ENCODE results near the gene FBXO42. TPM values are rescaled to one million over a fixed set of nuclear protein-coding genes. Genes with fewer than 3 reads are reported as not detected.
"Not testable (repeated sequence)": the region's sequence is repeated elsewhere in the genome, so short reads cannot be mapped to it uniquely, and the experiment has no call there.

The FBXO42 gene
- total RNA-seq, 1 experiment from 2014 or later = 26.5 TPM

DNA sequence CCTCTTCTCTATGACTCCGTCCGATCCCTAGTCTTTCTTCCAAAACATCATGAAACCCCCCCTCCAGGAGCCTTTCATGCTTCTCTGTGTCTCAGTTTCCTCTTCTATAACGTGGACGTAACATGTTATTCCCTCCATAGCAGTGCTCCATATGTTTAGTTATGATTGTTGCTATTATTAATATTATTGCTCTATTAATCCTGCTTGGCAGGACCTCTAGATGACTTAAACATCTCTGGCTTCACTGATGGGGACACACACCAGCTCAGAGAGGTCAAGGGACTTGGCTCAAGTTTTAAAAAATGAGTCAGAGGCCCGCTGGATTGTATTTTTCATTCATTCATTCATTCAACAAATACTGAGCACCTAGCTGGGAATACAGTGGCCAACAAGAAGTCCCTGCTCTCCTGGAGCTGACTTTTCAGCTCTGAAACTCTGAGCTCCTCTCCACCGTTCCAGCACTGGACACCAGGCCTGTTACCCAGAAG, 114.9 kb downstream of the FBXO42 start:
- H3K36me3 ChIP-seq = no peaks in the 10 kb centered on the region
- H3K27me3 ChIP-seq = no peaks in the 10 kb centered on the region
- H3K4me1 ChIP-seq = peaks cover 27% of the 10 kb centered on the region
- H3K4me3 ChIP-seq = peak overlapping the region; percentile 61
- H3K27ac ChIP-seq = no peak overlapping the region
- no peaks in the 10 kb centered on the region for H3K9me3 ChIP-seq (replicated peaks)
- no peak for DNase-seq

- peaks cover 33% of the 10 kb centered on the region for H3K4me1 ChIP-seq
- no peaks in the 10 kb centered on the region for H3K9me3 ChIP-seq (replicated peaks)
- H3K4me3 ChIP-seq = peak within 1 kb of the TSS; percentile 61
- H3K36me3 ChIP-seq = no peaks in the 10 kb centered on the region
- no peak within 1 kb of the TSS for H3K27ac ChIP-seq
- no peaks in the 10 kb centered on the region for H3K27me3 ChIP-seq
- peak; percentile 93 to 94 for DNase-seq
Measured at GRCh38 chr1:16236511-16237342, 115.6 kb downstream of the FBXO42 start, which contains the start of gene CPLANE2. Gene CPLANE2, minus strand, starts transcription at chr1:16237183. Its CDS starts 441 bp downstream, at chr1:16236742.

DNA sequence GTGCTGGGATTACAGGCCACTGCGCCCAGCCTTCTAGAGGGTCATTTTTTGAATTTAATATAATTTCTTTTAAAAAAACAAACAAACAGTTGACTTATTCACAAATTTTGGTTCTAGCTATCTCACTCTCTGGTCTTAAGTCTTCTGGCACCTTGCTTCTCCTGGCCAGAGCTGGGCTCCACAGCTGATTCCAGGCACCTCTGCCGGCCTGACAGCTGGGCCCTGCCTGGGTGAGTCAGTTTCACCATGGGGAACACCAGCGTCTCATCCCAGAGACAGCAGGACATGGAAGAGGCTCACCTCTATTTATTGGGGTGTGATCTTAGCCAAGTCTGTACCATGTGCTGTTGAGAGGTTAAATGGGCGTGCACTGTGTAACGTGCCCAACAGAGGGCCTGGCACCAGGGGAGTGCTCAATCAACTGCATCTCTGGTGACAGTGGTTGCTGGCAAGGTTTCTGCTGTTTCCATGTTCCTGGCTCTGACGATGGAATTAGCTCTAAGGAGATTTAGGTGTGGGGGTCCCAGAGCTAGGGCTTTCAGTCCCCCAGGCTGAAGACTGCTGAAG, 116.3 kb downstream of the FBXO42 start:
- peak in 1 of 2 experiments; percentile 57 for DNase-seq
- Histone ChIP-seq H3K27ac (no peak overlapping the region), H3K4me3 (peak overlapping the region; percentile 61), H3K27me3 (no peaks in the 10 kb centered on the region), H3K9me3 (replicated peaks) (no peaks in the 10 kb centered on the region), H3K36me3 (no peaks in the 10 kb centered on the region), H3K4me1 (peaks cover 37% of the 10 kb centered on the region)

GRCh38 chr1:16235347-16235746, 116.9 kb downstream of the FBXO42 start:
- Histone ChIP-seq H3K4me3 (no peak overlapping the region), H3K4me1 (peaks cover 37% of the 10 kb centered on the region), H3K27me3 (no peaks in the 10 kb centered on the region), H3K36me3 (no peaks in the 10 kb centered on the region), H3K27ac (no peak overlapping the region), H3K9me3 (replicated peaks) (no peaks in the 10 kb centered on the region)
- DNase-seq = no peak

DNA sequence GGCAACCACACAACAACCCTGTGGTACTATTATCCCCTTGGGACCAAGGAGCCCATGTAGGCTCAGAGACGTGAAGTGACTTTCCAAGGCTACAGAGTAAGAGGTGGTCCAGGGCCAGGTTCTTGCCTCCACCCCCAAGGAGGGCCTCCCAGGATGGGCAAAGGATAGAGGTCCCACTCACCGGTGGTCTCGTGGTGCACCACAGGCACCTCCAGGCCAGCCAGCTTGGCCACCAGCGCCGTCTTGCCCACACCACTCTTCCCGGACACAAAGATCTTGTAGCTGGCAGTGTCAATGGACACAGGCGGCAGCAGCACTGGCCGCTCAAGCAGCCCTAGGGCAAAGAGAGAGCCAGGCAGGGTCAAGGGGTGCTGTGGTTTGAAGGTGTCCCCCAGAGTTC, 118.8 kb downstream of the FBXO42 start:
- Histone ChIP-seq H3K9me3 (replicated peaks) (no peaks in the 10 kb centered on the region), H3K4me1 (peaks cover 25% of the 10 kb centered on the region), H3K36me3 (no peaks in the 10 kb centered on the region), H3K4me3 (no peak overlapping the region), H3K27ac (no peak overlapping the region), H3K27me3 (no peaks in the 10 kb centered on the region)
- DNase-seq = no peak

GRCh38 chr1:16232316-16232710, 120.0 kb downstream of the FBXO42 start:
- Histone ChIP-seq H3K36me3 (no peaks in the 10 kb centered on the region), H3K9me3 (replicated peaks) (no peaks in the 10 kb centered on the region)
- DNase-seq = no peak

GRCh38 chr1:16231331-16232315, 120.7 kb downstream of the FBXO42 start:
- no peaks in the 10 kb centered on the region for H3K27me3 ChIP-seq
- no peaks in the 10 kb centered on the region for H3K36me3 ChIP-seq
- H3K4me1 ChIP-seq = peaks cover 16% of the 10 kb centered on the region
- H3K27ac ChIP-seq = no peak overlapping the region; the same call in 1 of the 2 replicates
- H3K4me3 ChIP-seq = no peak overlapping the region
- DNase-seq = peak; percentile 64 to 67
- no peaks in the 10 kb centered on the region for H3K9me3 ChIP-seq (replicated peaks)

More at GRCh38 chr1:16232316-16232710, 120.0 kb downstream of the FBXO42 start:
- H3K27ac ChIP-seq = no peak overlapping the region
- H3K27me3 ChIP-seq = no peaks in the 10 kb centered on the region
- peaks cover 17% of the 10 kb centered on the region for H3K4me1 ChIP-seq
- H3K4me3 ChIP-seq = no peak overlapping the region

GRCh38 chr1:16230744-16231143, 121.5 kb downstream of the FBXO42 start:
- Histone ChIP-seq H3K4me3 (no peak overlapping the region), H3K4me1 (peaks cover 10% of the 10 kb centered on the region)
- DNase-seq = no peak

GRCh38 chr1:16229976-16230740, 122.1 kb downstream of the FBXO42 start:
- no peaks in the 10 kb centered on the region for H3K9me3 ChIP-seq (replicated peaks)
- H3K36me3 ChIP-seq = no peaks in the 10 kb centered on the region
- H3K4me1 ChIP-seq = peaks cover 10% of the 10 kb centered on the region
- no peak for DNase-seq
- no peak overlapping the region for H3K4me3 ChIP-seq
- H3K27ac ChIP-seq = no peak overlapping the region
- H3K27me3 ChIP-seq = no peaks in the 10 kb centered on the region

More at GRCh38 chr1:16230744-16231143, 121.5 kb downstream of the FBXO42 start:
- Histone ChIP-seq H3K27me3 (no peaks in the 10 kb centered on the region), H3K27ac (no peak overlapping the region), H3K36me3 (no peaks in the 10 kb centered on the region), H3K9me3 (replicated peaks) (no peaks in the 10 kb centered on the region)

- H3K9me3 ChIP-seq (replicated peaks) = no peaks in the 10 kb centered on the region
- H3K4me1 ChIP-seq = peaks cover 3% of the 10 kb centered on the region
- no peak overlapping the region for H3K4me3 ChIP-seq
- no peaks in the 10 kb centered on the region for H3K27me3 ChIP-seq
- no peak for DNase-seq
- H3K36me3 ChIP-seq = no peaks in the 10 kb centered on the region
- H3K27ac ChIP-seq = no peak overlapping the region
Measured at GRCh38 chr1:16226490-16227179, 125.6 kb downstream of the FBXO42 start.

GRCh38 chr1:16226129-16226489, 126.2 kb downstream of the FBXO42 start:
- DNase-seq = no peak
- Histone ChIP-seq H3K27me3 (no peaks in the 10 kb centered on the region), H3K9me3 (replicated peaks) (no peaks in the 10 kb centered on the region), H3K36me3 (no peaks in the 10 kb centered on the region), H3K4me1 (no peaks in the 10 kb centered on the region), H3K27ac (no peak overlapping the region), H3K4me3 (no peak overlapping the region)

DNA sequence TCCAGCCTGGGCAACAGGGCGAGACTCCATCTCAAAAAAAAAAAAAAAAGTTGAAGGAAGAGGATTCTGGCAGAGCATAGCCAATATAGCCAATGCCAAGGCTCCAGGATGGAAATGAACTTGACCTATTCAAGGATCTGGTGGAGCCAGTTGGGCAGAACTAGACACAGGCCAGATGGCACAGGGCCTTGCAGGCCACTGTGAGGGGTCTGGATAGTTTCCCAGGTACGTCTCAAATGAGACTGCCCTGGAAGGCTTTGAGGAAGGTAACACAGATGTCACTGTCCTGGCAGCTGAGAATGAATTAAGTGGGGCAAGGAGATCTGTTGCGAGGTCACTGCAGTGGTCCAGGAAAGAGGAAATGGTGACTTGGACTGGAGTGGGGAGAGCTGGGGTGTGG, 127.8 kb downstream of the FBXO42 start:
- Histone ChIP-seq H3K9me3 (replicated peaks) (no peaks in the 10 kb centered on the region), H3K4me1 (no peaks in the 10 kb centered on the region), H3K27me3 (no peaks in the 10 kb centered on the region), H3K27ac (no peak overlapping the region), H3K4me3 (no peak overlapping the region), H3K36me3 (no peaks in the 10 kb centered on the region)
- DNase-seq = no peak

DNA sequence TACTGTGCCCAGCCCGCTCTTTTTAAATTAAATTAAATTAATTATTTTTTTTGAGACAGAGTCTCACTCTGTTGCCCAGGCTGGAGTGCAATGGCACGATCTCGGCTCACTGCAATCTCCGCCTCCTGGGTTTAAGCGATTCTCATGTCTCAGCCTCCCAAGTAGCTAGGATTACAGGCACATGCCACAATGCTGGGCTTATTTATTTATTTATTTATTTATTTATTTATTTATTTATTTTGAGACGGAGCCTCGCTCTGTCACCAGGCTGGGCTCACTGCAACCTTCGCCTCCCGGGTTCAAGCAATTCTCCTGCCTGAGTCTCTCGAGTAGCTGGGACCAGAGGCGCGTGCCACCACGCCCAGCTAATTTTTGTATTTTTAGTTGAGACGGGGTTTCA, 129.6 kb downstream of the FBXO42 start:
- H3K36me3 ChIP-seq; DNase-seq; H3K4me3 ChIP-seq; H3K9me3 ChIP-seq (replicated peaks); H3K27me3 ChIP-seq; H3K27ac ChIP-seq; H3K4me1 ChIP-seq: not testable (repeated sequence)

Measured in SJCRH30 (cell line).